ENCODE measurements around the gene MMRN1.

GRCh38 chr4:89863533-89863932 lies 31.1 kb upstream of the MMRN1 start:
- no peak for TF ChIP-seq CTCF (IDR thresholded peaks at IDR 0.05)
- TF ChIP-seq POLR2A (IDR thresholded peaks at IDR 0.05): no peak

Data from lower leg skin (tissue), 3 donors.